T-cell (primary cell): Measurements from ENCODE around the gene ARHGAP32. TPM values are rescaled to one million over a fixed set of nuclear protein-coding genes. Genes with fewer than 3 reads are reported as not detected.

Experiments
- ATAC-seq, 4 experiments: fragments of 200-7000 bp in 3 of 4; fragments of 150-1000 bp in 1 of 4; cut with Tn5 transposase; replicated peaks in 1 of 4; 1 replicate in 3 of 4; 2 replicates in 1 of 4; pipeline ENCODE4 v1.10.0; 2021; ENCODE audit warnings: moderate library complexity in 3 of 4, mild to moderate bottlenecking in 2 of 4, moderate number of reproducible peaks in 1 of 4
- CTCF ChIA-PET, 2 donors: fragments of 300-600 bp; sonication (Branson Sonifier 250); formaldehyde crosslinking; loops; one replicate each; lab custom pipeline; 2022; ENCODE audit warnings: antibody characterized with exemption in 2 of 2; lab: Charles Lee
- POLR2A ChIA-PET, 2 donors: fragments of 300-600 bp; sonication (Branson Sonifier 250); formaldehyde crosslinking; loops; one replicate each; lab custom pipeline; 2022; ENCODE audit warnings: antibody characterized with exemption in 2 of 2; lab: Charles Lee
- DNase-seq, 35 experiments: peaks; one replicate each; pipeline versions ENCODE4 v3.0.0 to v3.0.0-alpha.2; 2013 to 2023
- H3K27ac ChIP-seq: one replicate; pipeline ENCODE4 v1.5.1; 2013; ENCODE audit warnings: low read length
- H3K27me3 ChIP-seq, 2 experiments: replicated peaks in 1 of 2; 1 replicate in 1 of 2; 2 replicates in 1 of 2; pipeline versions ENCODE4 v1.6.1 to v1.7.0; 2013; ENCODE audit warnings: low read length in 1 of 2, mixed read lengths in 1 of 2; ENCODE audit not compliant: control insufficient read depth in 2 of 2, insufficient read depth in 2 of 2; ENCODE audit errors: extremely low read depth in 1 of 2
- H3K36me3 ChIP-seq, 2 donors: 1 replicate in 1 of 2; 2 replicates in 1 of 2; pipeline versions ENCODE4 v1.6.1 to v1.7.0; 2013; ENCODE audit warnings: low read length in 1 of 2; ENCODE audit not compliant: control insufficient read depth in 2 of 2, insufficient read depth in 1 of 2; ENCODE audit errors: extremely low read depth in 1 of 2
- H3K4me1 ChIP-seq, 2 experiments: 1 replicate in 1 of 2; 2 replicates in 1 of 2; pipeline versions ENCODE4 v1.6.1 to v1.7.0; 2013; ENCODE audit warnings: low read length in 2 of 2, mixed read lengths in 1 of 2; ENCODE audit not compliant: insufficient read depth in 2 of 2, control insufficient read depth in 1 of 2; ENCODE audit errors: extremely low read depth in 1 of 2
- H3K4me3 ChIP-seq, 2 donors: 1 replicate in 1 of 2; 2 replicates in 1 of 2; pipeline versions ENCODE4 v1.5.1 to v1.7.0; 2013; ENCODE audit warnings: mild to moderate bottlenecking in 2 of 2, low read length in 1 of 2, moderate library complexity in 1 of 2; ENCODE audit not compliant: control insufficient read depth in 1 of 2; ENCODE audit errors: extremely low read depth in 1 of 2
- H3K9me3 ChIP-seq: 2 replicates; pipeline ENCODE4 v1.7.0; 2013
- H3K27ac Mint-ChIP-seq, 2 donors: one replicate each; pipeline ENCODE4 v1.8.0; 2020 to 2021; ENCODE audit warnings: mild to moderate bottlenecking in 2 of 2, mixed read lengths in 2 of 2
- H3K27me3 Mint-ChIP-seq, 2 donors: one replicate each; pipeline ENCODE4 v1.8.0; 2021 to 2022; ENCODE audit warnings: mixed read lengths in 2 of 2
- H3K36me3 Mint-ChIP-seq: one replicate; pipeline ENCODE4 v1.8.0; 2021; ENCODE audit warnings: mixed read lengths
- H3K4me1 Mint-ChIP-seq, 3 donors: one replicate each; pipeline ENCODE4 v1.8.0; 2020 to 2022; ENCODE audit warnings: mixed read lengths in 3 of 3, mild to moderate bottlenecking in 1 of 3
- H3K4me3 Mint-ChIP-seq, 3 donors: one replicate each; pipeline ENCODE4 v1.8.0; 2020 to 2022; ENCODE audit warnings: mild to moderate bottlenecking in 3 of 3, mixed read lengths in 3 of 3, moderate library complexity in 3 of 3
- H3K9me3 Mint-ChIP-seq, 3 donors: one replicate each; pipeline ENCODE4 v1.8.0; 2020 to 2022; ENCODE audit warnings: mixed read lengths in 3 of 3
- WGBS: methylation state at CpG from one replicate; pipeline ENCODE4 v1.1.5; 2013; ENCODE audit warnings: missing lambda C conversion rate; ENCODE audit not compliant: insufficient coverage; 5-methylcytosine and 5-hydroxymethylcytosine counted together
- total RNA-seq, 35 experiments: library from RNA in 6 of 35; stranded (reverse) in 6 of 35; fragments of 120-200 nt in 1 of 35; gene quantifications; one replicate each; pipeline versions ENCODE4 v1.2.1 to v1.2.4 and lab custom pipeline; 2013 to 2026

The ARHGAP32 gene
- total RNA-seq, 5 donors from 2014 or later (not counting 1 experiment from before 2014, with no cell fraction given): 4.4 to 7.8 (median 6.5) TPM

GRCh38 chr11:129090056-129090455 lies 102.1 kb downstream of the ARHGAP32 start:
- Mint-ChIP-seq H3K36me3 (peaks cover 11% of the 10 kb centered on the region), H3K9me3 (no peaks in the 10 kb centered on the region), H3K4me3 (no peak overlapping the region), H3K27ac (no peak overlapping the region), H3K4me1 (no peaks in the 10 kb centered on the region), H3K27me3 (no peaks in the 10 kb centered on the region)
- ATAC-seq: no peak
- H3K4me3 ChIP-seq: no peak overlapping the region
- WGBS: no CpG with 5 or more reads among the region's 1 CpG
- H3K27me3 ChIP-seq: no peaks in the 10 kb centered on the region
- H3K9me3 ChIP-seq: no peaks in the 10 kb centered on the region
- H3K27ac ChIP-seq: no peak overlapping the region
- ChIA-PET POLR2A (no interaction called here), CTCF (no interaction called here)
- no peaks in the 10 kb centered on the region for H3K4me1 ChIP-seq
- DNase-seq: no peak
- no peaks in the 10 kb centered on the region for H3K36me3 ChIP-seq

GRCh38 chr11:129089279-129089678 lies 102.8 kb downstream of the ARHGAP32 start:
- Histone ChIP-seq H3K27me3 (no peaks in the 10 kb centered on the region), H3K36me3 (no peaks in the 10 kb centered on the region), H3K9me3 (peaks cover 3% of the 10 kb centered on the region), H3K27ac (no peak overlapping the region), H3K4me1 (no peaks in the 10 kb centered on the region), H3K4me3 (no peak overlapping the region)
- CTCF ChIA-PET: no interaction called here
- Mint-ChIP-seq H3K9me3 (peaks cover 0 to 5% (median 5%) of the 10 kb centered on the region in 3 donors), H3K36me3 (peaks cover 16% of the 10 kb centered on the region), H3K4me3 (no peak overlapping the region), H3K4me1 (no peaks in the 10 kb centered on the region), H3K27me3 (no peaks in the 10 kb centered on the region), H3K27ac (no peak overlapping the region)
- POLR2A ChIA-PET: no interaction called here
- 82% methylated on average over 3 of the region's 5 CpGs for WGBS
- ATAC-seq: no peak
- DNase-seq: no peak

- ChIA-PET POLR2A (no interaction called here), CTCF (no interaction called here)
- DNase-seq: no peak
- Histone ChIP-seq H3K9me3 (peaks cover 9% of the 10 kb centered on the region), H3K27ac (no peak overlapping the region), H3K4me3 (no peak overlapping the region), H3K36me3 (peaks cover 0 to 3% of the 10 kb centered on the region in 2 donors), H3K4me1 (no peaks in the 10 kb centered on the region), H3K27me3 (no peaks in the 10 kb centered on the region)
- no CpG with 5 or more reads among the region's 1 CpG for WGBS
- ATAC-seq: no peak
- Mint-ChIP-seq H3K9me3 (peaks cover 6 to 24% (median 22%) of the 10 kb centered on the region in 3 donors), H3K4me1 (no peaks in the 10 kb centered on the region), H3K27me3 (no peaks in the 10 kb centered on the region), H3K36me3 (peaks cover 25% of the 10 kb centered on the region), H3K27ac (no peak overlapping the region), H3K4me3 (no peak overlapping the region)
Observed at GRCh38 chr11:129086976-129087375, 105.1 kb downstream of the ARHGAP32 start.

- no peaks in the 10 kb centered on the region for H3K4me1 Mint-ChIP-seq
Observed at GRCh38 chr11:129077191-129077590, 114.9 kb downstream of the ARHGAP32 start.

GRCh38 chr11:129075757-129076156 lies 116.4 kb downstream of the ARHGAP32 start:
- POLR2A ChIA-PET: no interaction called here
- Histone ChIP-seq H3K4me1 (no peaks in the 10 kb centered on the region), H3K9me3 (no peaks in the 10 kb centered on the region), H3K27ac (no peak overlapping the region), H3K27me3 (no peaks in the 10 kb centered on the region), H3K36me3 (no peaks in the 10 kb centered on the region), H3K4me3 (no peak overlapping the region)
- H3K36me3 Mint-ChIP-seq: peaks cover 6% of the 10 kb centered on the region
- H3K27me3 Mint-ChIP-seq: no peaks in the 10 kb centered on the region
- no peak overlapping the region for H3K4me3 Mint-ChIP-seq
- H3K27ac Mint-ChIP-seq: no peak overlapping the region
- DNase-seq: no peak
- ATAC-seq: no peak
- 93% methylated on average over 4 of the region's 7 CpGs for WGBS
- peaks cover 3 to 13% (median 8%) of the 10 kb centered on the region in 3 donors for H3K9me3 Mint-ChIP-seq
- no peaks in the 10 kb centered on the region for H3K4me1 Mint-ChIP-seq
- CTCF ChIA-PET: no interaction called here

More at GRCh38 chr11:129077191-129077590, 114.9 kb downstream of the ARHGAP32 start:
- Mint-ChIP-seq H3K9me3 (peaks cover 3 to 21% (median 14%) of the 10 kb centered on the region in 3 donors), H3K27ac (no peak overlapping the region), H3K4me3 (no peak overlapping the region), H3K27me3 (no peaks in the 10 kb centered on the region), H3K36me3 (peaks cover 2% of the 10 kb centered on the region)
- ATAC-seq (no peak), DNase-seq (no peak)
- H3K4me1 ChIP-seq: no peaks in the 10 kb centered on the region
- H3K4me3 ChIP-seq: no peak overlapping the region
- 93% methylated on average over 3 of the region's 5 CpGs for WGBS
- POLR2A ChIA-PET: no interaction called here
- no peaks in the 10 kb centered on the region for H3K36me3 ChIP-seq
- no peaks in the 10 kb centered on the region for H3K9me3 ChIP-seq
- CTCF ChIA-PET: no interaction called here
- no peak overlapping the region for H3K27ac ChIP-seq
- no peaks in the 10 kb centered on the region for H3K27me3 ChIP-seq

GRCh38 chr11:129067454-129067853 lies 124.7 kb downstream of the ARHGAP32 start:
- WGBS: no CpG with 5 or more reads among the region's 2 CpGs

GRCh38 chr11:129066229-129066628 lies 125.9 kb downstream of the ARHGAP32 start:
- Mint-ChIP-seq H3K4me1 (no peaks in the 10 kb centered on the region), H3K27me3 (no peaks in the 10 kb centered on the region), H3K27ac (no peak overlapping the region), H3K9me3 (no peaks in the 10 kb centered on the region), H3K4me3 (no peak overlapping the region), H3K36me3 (peaks cover 11% of the 10 kb centered on the region)
- DNase-seq (no peak), ATAC-seq (no peak)
- WGBS: no CpG with 5 or more reads among the region's 1 CpG
- ChIA-PET CTCF (no interaction called here), POLR2A (no interaction called here)
- H3K27me3 ChIP-seq: no peaks in the 10 kb centered on the region
- no peaks in the 10 kb centered on the region for H3K4me1 ChIP-seq
- H3K36me3 ChIP-seq: no peaks in the 10 kb centered on the region
- no peaks in the 10 kb centered on the region for H3K9me3 ChIP-seq
- H3K27ac ChIP-seq: no peak overlapping the region
- H3K4me3 ChIP-seq: no peak overlapping the region

More at GRCh38 chr11:129067454-129067853, 124.7 kb downstream of the ARHGAP32 start:
- Histone ChIP-seq H3K27me3 (no peaks in the 10 kb centered on the region), H3K9me3 (no peaks in the 10 kb centered on the region), H3K4me3 (no peak overlapping the region), H3K4me1 (no peaks in the 10 kb centered on the region), H3K36me3 (no peaks in the 10 kb centered on the region), H3K27ac (no peak overlapping the region)
- H3K4me1 Mint-ChIP-seq: no peaks in the 10 kb centered on the region
- no peak overlapping the region for H3K27ac Mint-ChIP-seq
- no peaks in the 10 kb centered on the region for H3K9me3 Mint-ChIP-seq
- ChIA-PET POLR2A (no interaction called here), CTCF (no interaction called here)
- H3K36me3 Mint-ChIP-seq: peaks cover 17% of the 10 kb centered on the region
- H3K27me3 Mint-ChIP-seq: no peaks in the 10 kb centered on the region
- ATAC-seq (no peak), DNase-seq (no peak)
- no peak overlapping the region for H3K4me3 Mint-ChIP-seq
